Tibial artery (tissue), 4 donors: ENCODE data around the gene POLR3GL.

ENCODE experiments used
- DNase-seq, 2 donors: peaks; one replicate each; pipeline ENCODE4 v3.0.0-alpha.2; 2019
- H3K27ac ChIP-seq, 2 donors: fragments of 200-600 bp; sonication (generic) in 1 of 2; 1 replicate in 1 of 2; 2 replicates in 1 of 2; pipeline ENCODE4 v1.5.1; 2018 to 2019; ENCODE audit warnings: mild to moderate bottlenecking in 1 of 2
- H3K27me3 ChIP-seq, 2 donors: fragments of 200-600 bp; sonication (generic) in 1 of 2; one replicate each; pipeline versions ENCODE4 v1.5.1 to v1.6.0; 2016 to 2019
- H3K36me3 ChIP-seq, 3 donors: fragments of 200-600 bp; sonication (generic) in 2 of 3; one replicate each; pipeline ENCODE4 v1.5.1; 2016 to 2019; ENCODE audit warnings: mild to moderate bottlenecking in 2 of 3
- H3K4me1 ChIP-seq, 4 donors: fragments of 200-600 bp; sonication (generic) in 2 of 4; 1 replicate in 3 of 4; 2 replicates in 1 of 4; pipeline ENCODE4 v1.5.1; 2016 to 2019
- H3K4me3 ChIP-seq, 2 donors: fragments of 200-600 bp; sonication (generic) in 1 of 2; 1 replicate in 1 of 2; 2 replicates in 1 of 2; pipeline ENCODE4 v1.5.1; 2018 to 2019; ENCODE audit warnings: mild to moderate bottlenecking in 2 of 2
- H3K9me3 ChIP-seq, 3 donors: fragments of 200-600 bp; sonication (generic) in 1 of 3; one replicate each; pipeline ENCODE4 v1.5.1; 2016 to 2019
- CTCF ChIP-seq, 2 experiments: fragments of 200-600 bp in 1 of 2; fragments of 450-650 bp in 1 of 2; IDR thresholded peaks; one replicate each; pipeline ENCODE4 v1.5.1; 2017 to 2019; ENCODE audit warnings: antibody characterized with exemption in 2 of 2, mild to moderate bottlenecking in 1 of 2, moderate library complexity in 1 of 2
- intact Hi-C: fragments of 100-400 bp; cut with DNase I; formaldehyde crosslinking; loops from one replicate; pipeline ENCODE4 v1.15.0; 2023; ENCODE audit warnings: low total_unique reads

The POLR3GL gene

GRCh38 chr1:145997016-145997717 lies 32.7 kb downstream of the POLR3GL start:
- peaks cover 0 to 69% (median 48%) of the 10 kb centered on the region in 4 donors for H3K4me1 ChIP-seq
- peak; percentile 66 to 74 for DNase-seq

GRCh38 chr1:145997718-145998023 lies 33.2 kb downstream of the POLR3GL start:
- no peak for DNase-seq
- Histone ChIP-seq H3K27me3 (no peaks in the 10 kb centered on the region), H3K27ac (peak overlapping the region; percentile 85 to 90), H3K9me3 (no peaks in the 10 kb centered on the region), H3K4me3 (peak overlapping the region; percentile 68 to 77), H3K36me3 (peaks cover 26 to 33% (median 30%) of the 10 kb centered on the region in 3 donors), H3K4me1 (peaks cover 0 to 64% (median 44%) of the 10 kb centered on the region in 4 donors)
- intact Hi-C loops, result no loop called here
- peak; percentile 6 to 12 for TF ChIP-seq CTCF (IDR thresholded peaks at IDR 0.05)

More at GRCh38 chr1:145997016-145997717, 32.7 kb downstream of the POLR3GL start:
- Histone ChIP-seq H3K9me3 (no peaks in the 10 kb centered on the region), H3K36me3 (peaks cover 31 to 36% (median 35%) of the 10 kb centered on the region in 3 donors), H3K4me3 (peak overlapping the region; percentile 68 to 77), H3K27me3 (no peaks in the 10 kb centered on the region), H3K27ac (peak overlapping the region; percentile 85 to 90)
- no peak for TF ChIP-seq CTCF (IDR thresholded peaks at IDR 0.05)
- intact Hi-C loops, result no loop called here

- peak; percentile 61 to 78 for DNase-seq
- Histone ChIP-seq H3K9me3 (no peaks in the 10 kb centered on the region), H3K27me3 (no peaks in the 10 kb centered on the region), H3K4me1 (peaks cover 0 to 46% (median 33%) of the 10 kb centered on the region in 4 donors), H3K27ac (peak overlapping the region; percentile 85 to 90), H3K36me3 (peaks cover 8 to 15% (median 12%) of the 10 kb centered on the region in 3 donors), H3K4me3 (peak overlapping the region; percentile 0 to 1)
- intact Hi-C loops, result no loop called here
- no peak for TF ChIP-seq CTCF (IDR thresholded peaks at IDR 0.05)
Observed at GRCh38 chr1:145999321-146000024, 35.0 kb downstream of the POLR3GL start.

GRCh38 chr1:146001709-146002108 lies 37.2 kb downstream of the POLR3GL start:
- no peaks in the 10 kb centered on the region for H3K36me3 ChIP-seq
- H3K4me3 ChIP-seq, result no peak overlapping the region
- intact Hi-C loops, result no loop called here
- peak overlapping the region in 1 of 2 donors; percentile 21 for H3K27ac ChIP-seq
- peaks cover 0 to 57% (median 42%) of the 10 kb centered on the region in 4 donors for H3K4me1 ChIP-seq
- no peak for TF ChIP-seq CTCF (IDR thresholded peaks at IDR 0.05)
- no peaks in the 10 kb centered on the region for H3K27me3 ChIP-seq
- no peaks in the 10 kb centered on the region for H3K9me3 ChIP-seq
- DNase-seq, result peak in 1 of 2 donors; percentile 17

GRCh38 chr1:146007489-146008133 lies 43.1 kb downstream of the POLR3GL start:
- no peak for TF ChIP-seq CTCF (IDR thresholded peaks at IDR 0.05)
- Histone ChIP-seq H3K4me1 (peaks cover 0 to 23% (median 13%) of the 10 kb centered on the region in 4 donors), H3K36me3 (no peaks in the 10 kb centered on the region), H3K9me3 (no peaks in the 10 kb centered on the region), H3K27me3 (no peaks in the 10 kb centered on the region), H3K27ac (peak overlapping the region; percentile 64 to 73), H3K4me3 (no peak overlapping the region)
- DNase-seq, result no peak
- intact Hi-C loops, result loop anchor here (2.0 kb wide), 1 partner anchor 31 kb away; no protein-coding TSS in a partner anchor
